Spinal cord (tissue), 10 donors: ENCODE data around the gene VSIG1. TPM values are rescaled to one million over a fixed set of nuclear protein-coding genes. Genes with fewer than 3 reads are reported as not detected.

Experiments used
- DNase-seq, 6 donors: peaks; one replicate each; pipeline versions ENCODE4 v3.0.0 to v3.0.0-alpha.2; 2013 to 2015; ENCODE audit warnings: low spot score in 6 of 6, low read depth in 4 of 6
- H3K27ac ChIP-seq: one replicate; pipeline ENCODE4 v1.5.1; 2013; ENCODE audit warnings: low read depth, low read length, control low read depth
- H3K27me3 ChIP-seq: one replicate; pipeline ENCODE4 v1.6.1; 2013; ENCODE audit warnings: low read length; ENCODE audit not compliant: control insufficient read depth, insufficient read depth
- H3K36me3 ChIP-seq: one replicate; pipeline ENCODE4 v1.6.1; 2013; ENCODE audit warnings: low read length; ENCODE audit not compliant: control insufficient read depth, insufficient read depth
- H3K4me1 ChIP-seq: one replicate; pipeline ENCODE4 v1.6.1; 2013; ENCODE audit warnings: low read length; ENCODE audit not compliant: control insufficient read depth, insufficient read depth
- H3K4me3 ChIP-seq: one replicate; pipeline ENCODE4 v1.5.1; 2013; ENCODE audit warnings: low read depth, low read length, control low read depth
- H3K9me3 ChIP-seq: one replicate; pipeline ENCODE4 v1.6.1; 2013; ENCODE audit warnings: low read length; ENCODE audit not compliant: control insufficient read depth, insufficient read depth
- WGBS: methylation state at CpG from one replicate; pipeline ENCODE4 v1.1.5; 2013; ENCODE audit warnings: missing lambda C conversion rate; ENCODE audit not compliant: insufficient coverage; 5-methylcytosine and 5-hydroxymethylcytosine counted together
- polyA plus RNA-seq, 2 donors: library from polyadenylated mRNA; unstranded; fragments of 120-200 nt; gene quantifications; one replicate each; pipeline ENCODE4 v1.2.1, GENCODE V29; 2013; ENCODE audit not compliant: insufficient read length in 2 of 2
- total RNA-seq, 2 donors: library from RNA; depleted of rRNA in 1 of 2; stranded (reverse); fragments of 120-200 nt in 1 of 2; fragments of >200 nt in 1 of 2; gene quantifications; one replicate each; pipeline versions ENCODE4 v1.2.3 to v1.2.4, GENCODE V29; 2013 to 2014
- donor health status: healthy.

Gene VSIG1
- total and polyA plus RNA-seq, 4 donors = 0.39 to 1.2 (median 0.90) TPM

- H3K4me3 ChIP-seq = no peak overlapping the region
- peaks cover 4% of the 10 kb centered on the region for H3K4me1 ChIP-seq
- H3K36me3 ChIP-seq = peaks cover 4% of the 10 kb centered on the region
- no peak for DNase-seq
- peaks cover 2% of the 10 kb centered on the region for H3K27me3 ChIP-seq
- H3K27ac ChIP-seq = no peak overlapping the region
- whole genome bisulfite sequencing = no CpG with 5 or more reads among the region's 1 CpG
- H3K9me3 ChIP-seq = no peaks in the 10 kb centered on the region
Measured at GRCh38 chrX:108088511-108088910, 43.6 kb downstream of the VSIG1 start.

GRCh38 chrX:108090491-108091263 is 45.8 kb downstream of the VSIG1 start:
- peaks cover 4% of the 10 kb centered on the region for H3K36me3 ChIP-seq
- no peak for DNase-seq
- H3K9me3 ChIP-seq = no peaks in the 10 kb centered on the region
- peak overlapping the region; percentile 66 for H3K4me3 ChIP-seq
- WGBS = 41% methylated on average over 14 of the region's 20 CpGs
- H3K4me1 ChIP-seq = peaks cover 4% of the 10 kb centered on the region
- peaks cover 2% of the 10 kb centered on the region for H3K27me3 ChIP-seq
- peak overlapping the region; percentile 90 for H3K27ac ChIP-seq

GRCh38 chrX:108091264-108091877 is 46.5 kb downstream of the VSIG1 start, which contains the start of the genes ATG4A and PSMD10:
TSS of gene ATG4A (plus strand) at chrX:108091778. CDS start at chrX:108091827, 49 bp downstream.
TSS of gene PSMD10 (minus strand) at chrX:108091542. CDS start at chrX:108091520, 22 bp downstream.
- peaks cover 4% of the 10 kb centered on the region for H3K4me1 ChIP-seq
- H3K27me3 ChIP-seq = peaks cover 2% of the 10 kb centered on the region
- peak within 1 kb of the TSS; percentile 66 for H3K4me3 ChIP-seq
- H3K27ac ChIP-seq = peak within 1 kb of the TSS; percentile 90
- DNase-seq = peak; percentile 74 to 98 (median 86)
- H3K36me3 ChIP-seq = peaks cover 4% of the 10 kb centered on the region
- WGBS = 23% methylated on average over 47 of the region's 47 CpGs
- H3K9me3 ChIP-seq = no peaks in the 10 kb centered on the region

- peaks cover 2% of the 10 kb centered on the region for H3K36me3 ChIP-seq
- H3K27ac ChIP-seq = peak overlapping the region; percentile 54
- WGBS = 20% methylated on average over 10 of the region's 15 CpGs
- no peaks in the 10 kb centered on the region for H3K9me3 ChIP-seq
- peaks cover 2% of the 10 kb centered on the region for H3K27me3 ChIP-seq
- H3K4me1 ChIP-seq = peaks cover 4% of the 10 kb centered on the region
- no peak for DNase-seq
- peak overlapping the region; percentile 66 for H3K4me3 ChIP-seq
Measured at GRCh38 chrX:108091878-108092291, 47.0 kb downstream of the VSIG1 start.

- no peaks in the 10 kb centered on the region for H3K36me3 ChIP-seq
- H3K27me3 ChIP-seq = no peaks in the 10 kb centered on the region
- DNase-seq = no peak
- H3K4me1 ChIP-seq = no peaks in the 10 kb centered on the region
- WGBS = no CpG with 5 or more reads among the region's 2 CpGs
- H3K4me3 ChIP-seq = no peak overlapping the region
- no peaks in the 10 kb centered on the region for H3K9me3 ChIP-seq
- H3K27ac ChIP-seq = no peak overlapping the region
Measured at GRCh38 chrX:108097380-108097779, 52.5 kb downstream of the VSIG1 start.

GRCh38 chrX:108105473-108105872 is 60.6 kb downstream of the VSIG1 start:
- Histone ChIP-seq H3K36me3 (no peaks in the 10 kb centered on the region), H3K27ac (no peak overlapping the region), H3K4me3 (no peak overlapping the region), H3K27me3 (no peaks in the 10 kb centered on the region), H3K4me1 (no peaks in the 10 kb centered on the region), H3K9me3 (no peaks in the 10 kb centered on the region)
- DNase-seq = no peak

GRCh38 chrX:108114541-108114940 is 69.7 kb downstream of the VSIG1 start:
- H3K36me3 ChIP-seq = no peaks in the 10 kb centered on the region
- no peaks in the 10 kb centered on the region for H3K9me3 ChIP-seq
- no peak overlapping the region for H3K27ac ChIP-seq
- DNase-seq = no peak
- H3K4me1 ChIP-seq = no peaks in the 10 kb centered on the region
- H3K4me3 ChIP-seq = no peak overlapping the region
- peaks cover 5% of the 10 kb centered on the region for H3K27me3 ChIP-seq

GRCh38 chrX:108117988-108118387 is 73.1 kb downstream of the VSIG1 start:
- no peaks in the 10 kb centered on the region for H3K36me3 ChIP-seq
- H3K27ac ChIP-seq = no peak overlapping the region
- peaks cover 3% of the 10 kb centered on the region for H3K4me1 ChIP-seq
- peak in 1 of 6 donors; percentile 11 for DNase-seq
- H3K9me3 ChIP-seq = no peaks in the 10 kb centered on the region
- WGBS = no CpG with 5 or more reads among the region's 3 CpGs
- peaks cover 7% of the 10 kb centered on the region for H3K27me3 ChIP-seq
- H3K4me3 ChIP-seq = no peak overlapping the region

GRCh38 chrX:108121291-108121690 is 76.4 kb downstream of the VSIG1 start:
- Histone ChIP-seq H3K27ac (no peak overlapping the region), H3K27me3 (peaks cover 9% of the 10 kb centered on the region), H3K36me3 (no peaks in the 10 kb centered on the region), H3K9me3 (no peaks in the 10 kb centered on the region), H3K4me1 (peaks cover 3% of the 10 kb centered on the region), H3K4me3 (no peak overlapping the region)
- no peak for DNase-seq
- 45% methylated on average over 3 of the region's 3 CpGs for WGBS

- Histone ChIP-seq H3K9me3 (no peaks in the 10 kb centered on the region), H3K27ac (no peak overlapping the region), H3K36me3 (no peaks in the 10 kb centered on the region), H3K27me3 (peaks cover 8% of the 10 kb centered on the region), H3K4me1 (peaks cover 3% of the 10 kb centered on the region), H3K4me3 (no peak overlapping the region)
- WGBS = 58% methylated on average over 2 of the region's 2 CpGs
- DNase-seq = no peak
Measured at GRCh38 chrX:108122748-108123147, 77.9 kb downstream of the VSIG1 start.
